Anterior cingulate cortex (tissue), 58 donors: ENCODE data around the gene MRGPRF.
"Not testable (repeated sequence)": the region's sequence is repeated elsewhere in the genome, so short reads cannot be mapped to it uniquely, and the experiment has no call there.

Source experiments
- DNase-seq, 58 donors: peaks; one replicate each; lab custom pipeline; 2025; lab: John Stamatoyannopoulos, UW

Gene MRGPRF

DNA sequence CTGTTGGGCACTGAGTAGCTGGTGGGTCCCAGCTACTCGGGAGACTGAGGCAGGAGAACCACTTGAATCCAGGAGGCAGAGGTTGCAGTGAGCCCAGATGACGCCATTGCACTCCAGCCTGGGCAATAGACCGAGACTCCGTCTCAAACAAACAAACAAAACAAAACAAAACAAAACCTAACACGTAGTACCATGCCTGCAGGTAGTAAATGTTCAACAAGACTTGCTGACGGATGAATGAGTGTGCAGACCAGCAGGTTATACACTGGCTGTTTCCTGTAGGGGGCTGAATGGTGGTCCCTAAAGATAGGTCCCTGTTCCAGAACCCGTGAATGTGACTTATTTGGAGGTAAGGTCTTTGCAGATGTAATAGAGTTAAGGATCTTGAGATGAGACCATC is 19.5 kb downstream of the MRGPRF start:
- no peak for DNase-seq

DNA sequence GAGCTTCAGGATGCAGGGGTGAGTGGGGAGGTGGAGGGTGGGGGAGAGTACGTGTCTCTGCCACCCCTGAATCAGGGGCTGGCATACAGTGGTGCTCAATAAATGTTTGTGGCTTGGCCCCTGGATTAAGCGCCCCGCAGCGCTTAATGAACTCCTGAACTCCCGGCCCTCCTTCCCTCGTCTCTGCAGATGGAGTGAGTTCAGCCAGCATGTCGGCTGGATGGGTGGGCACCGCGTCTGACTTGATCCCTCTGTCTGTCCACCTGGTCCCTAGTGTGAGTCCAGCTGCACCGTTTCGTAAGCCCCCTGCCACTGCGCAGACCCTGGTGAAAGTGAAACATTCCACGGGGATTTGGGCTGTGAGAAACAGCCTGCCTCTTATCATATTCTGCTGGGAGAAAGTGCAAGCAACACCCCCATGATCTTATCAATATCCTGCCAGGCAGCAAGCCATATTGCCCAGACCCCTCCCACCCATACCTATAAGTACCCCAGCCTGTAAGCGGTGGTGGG is 20.2 kb downstream of the MRGPRF start:
- no peak for DNase-seq

DNA sequence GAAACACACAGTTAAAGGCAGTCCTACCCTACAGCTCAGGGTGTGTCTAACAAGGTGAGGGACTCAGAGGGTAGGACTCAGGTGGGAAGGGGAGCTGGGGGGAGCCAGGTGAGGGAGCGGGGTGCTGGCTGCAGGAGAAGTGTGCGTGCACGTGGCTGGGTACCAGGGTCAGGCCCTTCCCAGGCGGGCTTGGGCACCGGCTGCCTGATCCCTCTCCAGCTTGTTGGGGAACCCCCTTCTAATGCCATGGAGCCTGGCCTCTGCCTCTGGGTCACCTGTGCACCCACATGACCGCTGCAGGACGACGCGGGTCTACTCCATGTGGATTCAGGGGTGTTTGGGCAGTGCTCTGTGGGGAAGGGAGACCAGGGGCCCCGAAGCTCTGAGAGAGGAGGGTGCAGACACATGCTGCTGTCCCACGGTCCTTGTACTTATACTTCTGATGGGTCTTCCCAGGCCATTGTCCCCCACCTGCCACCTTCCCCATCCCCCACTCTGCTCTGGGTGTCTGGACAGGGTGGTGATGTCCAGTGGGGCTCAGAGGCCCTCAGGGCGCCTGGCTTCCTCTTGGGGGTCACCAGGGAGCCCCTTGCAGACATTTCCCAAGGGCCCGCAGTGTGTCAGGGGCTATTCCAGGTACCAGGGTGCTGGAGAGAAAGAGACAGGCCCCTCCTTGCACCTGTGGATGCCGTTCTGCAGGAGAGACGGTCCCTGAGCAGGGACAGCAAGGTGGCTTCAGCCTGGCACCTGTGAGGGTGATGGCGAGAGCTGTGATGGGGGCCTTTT is 21.9 kb downstream of the MRGPRF start:
- DNase-seq, result no peak

- no peak for DNase-seq
Measured at GRCh38 chr11:68989936-68990606, 23.0 kb downstream of the MRGPRF start.

DNA sequence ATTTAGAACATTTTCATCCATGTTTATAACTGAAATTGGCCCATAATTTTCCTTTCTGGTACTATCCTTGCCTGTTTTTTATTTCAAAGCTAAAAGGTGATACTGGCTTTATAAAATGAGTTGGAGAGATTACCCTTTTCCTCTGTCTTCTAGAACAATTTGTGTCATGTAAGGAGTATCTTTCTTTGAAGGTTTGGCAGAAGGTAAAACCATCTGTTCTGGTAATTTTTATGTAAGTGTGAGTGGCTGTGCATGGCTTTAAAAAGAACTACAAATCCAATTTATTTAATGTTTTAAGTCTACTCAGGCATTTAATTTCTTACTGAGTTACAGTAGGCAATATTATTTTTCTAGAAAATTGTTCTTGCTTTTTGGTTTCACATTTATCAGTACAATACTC is 24.6 kb downstream of the MRGPRF start:
- DNase-seq, result no peak

- DNase-seq, result no peak
Measured at GRCh38 chr11:68987211-68987610, 25.8 kb downstream of the MRGPRF start.

DNA sequence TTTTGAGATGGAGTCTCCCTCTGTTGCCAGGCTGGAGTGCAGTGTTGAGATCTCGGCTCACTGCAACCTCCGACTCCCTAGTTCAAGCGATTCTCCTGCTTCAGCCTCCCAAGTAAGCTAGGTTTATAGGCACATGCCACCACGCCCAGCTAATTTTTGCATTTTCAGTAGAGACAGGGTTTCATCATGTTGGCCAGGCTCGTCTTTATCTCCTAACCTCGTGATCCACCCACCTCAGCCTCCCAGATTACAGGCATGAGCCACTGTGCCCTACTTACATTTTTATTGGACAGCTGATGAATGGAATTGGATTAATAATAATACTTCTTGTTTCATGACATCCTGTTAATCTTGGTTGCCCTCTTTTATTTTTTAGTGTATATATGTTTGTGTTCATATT is 29.2 kb downstream of the MRGPRF start:
- DNase-seq, result no peak

- no peak for DNase-seq
Measured at GRCh38 chr11:68982134-68982533, 30.9 kb downstream of the MRGPRF start.

DNA sequence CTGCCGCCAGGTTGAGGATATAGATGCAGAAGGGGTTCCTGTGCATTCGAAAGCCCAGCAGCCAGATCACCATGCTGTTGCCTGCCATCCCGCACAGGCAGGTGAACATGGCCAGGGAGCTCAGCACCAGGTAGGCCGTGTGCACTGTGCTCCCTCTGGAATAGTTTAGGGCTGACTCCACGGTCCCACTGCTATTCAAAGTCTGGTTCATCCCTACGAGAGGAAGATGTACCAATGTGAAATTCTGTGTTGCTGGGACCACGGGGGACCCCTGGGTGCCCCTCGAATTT is 32.3 kb downstream of the MRGPRF start, which contains the start of gene MRGPRD:
Gene MRGPRD (minus strand): TSS at position 211 of the 290 bp plus-strand sequence. CDS start 0 bp downstream, at position 211.
- DNase-seq, result no peak

DNA sequence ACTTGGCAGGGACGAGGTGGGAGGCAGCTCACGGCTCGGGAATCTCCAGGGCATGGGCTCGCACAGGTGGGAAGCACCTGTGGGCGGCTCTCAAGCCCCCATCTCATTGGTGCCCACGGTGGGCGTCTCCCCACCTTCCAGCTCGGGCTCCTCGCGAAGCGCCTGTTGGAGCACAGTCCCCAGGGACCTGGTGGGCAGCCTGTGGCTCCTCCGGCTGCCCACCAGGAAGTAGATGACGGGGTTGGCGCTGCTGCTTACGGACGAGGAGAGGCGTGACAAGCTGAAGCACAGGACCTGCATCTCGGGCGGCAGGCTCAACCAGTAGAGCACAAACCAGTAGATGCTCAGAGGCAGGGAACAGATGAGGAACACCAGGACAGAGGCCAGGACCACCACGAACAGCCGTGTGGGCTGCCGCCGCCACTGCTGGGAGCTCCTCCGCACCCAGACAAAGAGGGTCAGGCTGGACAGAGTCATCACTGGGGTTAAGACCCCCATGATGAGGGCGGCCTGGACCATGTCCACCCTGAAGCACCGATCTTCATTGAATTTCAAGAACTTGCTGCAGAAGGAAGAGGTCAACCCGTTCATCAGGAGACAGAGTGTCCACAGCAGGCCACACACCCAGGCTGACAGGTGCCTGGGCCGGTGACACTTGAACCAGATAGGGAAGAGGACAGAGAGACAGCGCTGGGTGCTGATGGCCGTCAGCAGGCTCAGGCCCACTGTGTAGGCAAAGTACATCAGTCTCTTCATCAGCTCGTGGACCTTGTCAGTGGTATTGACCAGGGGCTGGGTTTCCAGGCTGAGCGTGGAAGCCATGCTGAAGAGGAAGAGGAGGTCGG is 32.9 kb downstream of the MRGPRF start:
- DNase-seq, result no peak

DNA sequence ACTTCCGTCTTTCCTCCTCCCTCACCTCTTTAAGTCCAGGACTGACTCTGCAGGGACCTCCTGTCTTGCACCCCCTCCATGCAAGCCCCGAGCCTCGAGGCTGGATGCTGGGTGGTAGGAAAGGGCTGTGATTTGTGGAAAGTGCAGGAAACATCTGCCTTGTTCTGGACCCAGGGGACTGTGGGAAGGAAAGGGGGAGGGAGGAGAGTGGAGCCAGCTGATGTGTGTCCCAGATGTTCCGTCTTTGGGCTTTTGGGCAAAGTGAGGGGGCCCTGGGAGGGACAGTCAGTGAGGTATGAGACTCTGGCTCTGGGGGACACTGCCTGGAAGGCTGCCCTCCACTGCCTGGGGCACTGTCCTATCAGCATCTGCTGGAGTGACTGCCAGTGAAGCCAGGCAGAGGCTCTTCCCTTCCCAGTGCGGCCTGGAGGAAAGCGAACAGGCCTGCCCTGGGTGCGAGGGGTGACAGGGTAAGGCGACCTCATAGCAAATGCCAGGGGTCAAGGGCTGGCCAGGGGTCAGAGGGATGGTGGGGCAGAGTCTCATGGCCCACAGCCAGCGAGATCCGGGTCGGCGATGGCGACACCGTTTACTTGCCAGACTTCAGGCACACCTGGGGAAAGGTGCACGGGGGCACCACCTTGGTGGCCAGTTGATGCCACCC is 34.0 kb downstream of the MRGPRF start:
- DNase-seq, result no peak

GRCh38 chr11:68978626-68978930 is 34.5 kb downstream of the MRGPRF start:
- no peak for DNase-seq

GRCh38 chr11:68977781-68978625 is 35.0 kb downstream of the MRGPRF start:
- no peak for DNase-seq

- no peak for DNase-seq
Measured at GRCh38 chr11:68976563-68976962, 36.5 kb downstream of the MRGPRF start.

DNA sequence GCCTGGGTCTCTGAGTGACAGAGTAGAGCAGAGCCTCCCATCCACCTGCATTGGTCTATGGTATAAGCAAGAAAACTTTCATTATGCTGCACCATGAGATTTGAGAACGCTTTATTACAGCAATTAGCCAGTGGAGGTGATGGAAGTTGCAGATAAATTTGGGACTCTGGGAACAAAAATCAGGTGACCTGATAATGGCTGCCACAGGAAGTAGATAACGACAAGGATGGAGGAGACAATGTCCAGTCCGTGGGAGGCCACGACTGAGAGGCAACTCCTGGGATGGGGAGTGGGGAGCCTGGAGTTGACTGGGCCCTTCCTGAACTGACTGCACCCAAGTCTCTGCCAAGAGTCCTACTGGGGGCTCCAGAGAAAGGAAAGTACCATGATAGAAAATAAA is 37.0 kb downstream of the MRGPRF start:
- DNase-seq, result no peak

DNA sequence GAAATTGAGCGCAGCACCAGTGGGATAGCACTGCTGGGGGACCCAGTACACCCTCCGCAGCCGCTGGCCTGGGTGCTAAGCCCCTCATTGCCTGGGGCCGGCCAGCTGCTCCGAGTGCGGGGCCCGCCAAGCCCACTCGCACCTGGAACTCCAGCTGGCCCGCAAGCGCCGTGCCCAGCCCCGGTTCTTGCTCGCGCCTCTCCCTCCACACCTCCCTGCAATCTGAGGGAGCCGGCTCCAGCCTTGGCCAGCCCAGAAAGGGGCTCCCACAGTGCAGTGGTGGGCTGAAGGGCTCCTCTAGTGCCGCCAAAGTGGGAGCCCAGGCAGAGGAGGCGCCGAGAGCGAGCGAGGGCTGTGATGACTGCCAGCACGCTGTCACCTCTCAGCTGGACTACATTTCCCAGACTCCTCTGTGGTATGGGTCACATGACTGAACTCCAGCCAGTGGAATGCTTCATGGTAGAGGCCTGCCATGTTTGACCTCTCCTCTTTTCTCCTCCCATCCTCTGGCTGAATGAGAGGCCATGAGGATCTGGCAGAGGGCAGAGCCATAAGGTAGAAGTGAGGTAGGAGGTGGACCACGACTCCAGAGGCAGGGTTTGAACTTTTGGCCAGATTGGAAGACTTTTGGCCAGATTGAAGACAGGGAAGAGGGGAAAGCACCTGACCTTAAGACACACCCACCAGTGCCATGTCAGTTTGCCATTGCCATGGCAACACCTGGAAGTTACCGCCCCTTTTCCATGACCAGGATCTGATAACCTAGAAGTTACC is 38.4 kb downstream of the MRGPRF start:
- DNase-seq, result no peak

- not testable (repeated sequence) for DNase-seq
Measured at GRCh38 chr11:68973706-68974105, 39.3 kb downstream of the MRGPRF start.

DNA sequence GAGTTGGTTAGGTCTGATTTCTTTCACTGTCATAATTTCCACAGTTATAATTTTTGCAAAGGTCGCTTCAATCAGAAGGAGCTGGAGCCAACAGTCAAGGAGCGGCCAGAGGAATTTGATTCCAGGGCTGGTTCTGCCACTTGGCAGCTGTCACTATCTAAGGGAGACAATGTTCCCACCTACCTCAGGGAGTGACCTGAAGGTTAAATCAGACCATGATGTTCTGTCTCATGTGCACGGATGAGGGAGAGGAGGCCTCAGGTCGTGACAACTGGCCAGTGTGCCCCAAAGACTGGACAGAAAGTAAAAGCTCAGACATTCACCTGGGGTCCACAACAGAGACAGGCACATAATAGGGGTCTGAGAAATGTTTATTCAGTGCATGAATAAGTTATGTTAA is 39.8 kb downstream of the MRGPRF start:
- DNase-seq, result no peak
